GM19455 (cell line): ENCODE results near the gene PTH1R.

Source experiments
- ATAC-seq: cut with Tn5 transposase; IDR thresholded peaks from one replicate; pipeline ENCODE4 v1.9.1; 2021; ENCODE audit not compliant: unreplicated experiment

PTH1R gene

DNA sequence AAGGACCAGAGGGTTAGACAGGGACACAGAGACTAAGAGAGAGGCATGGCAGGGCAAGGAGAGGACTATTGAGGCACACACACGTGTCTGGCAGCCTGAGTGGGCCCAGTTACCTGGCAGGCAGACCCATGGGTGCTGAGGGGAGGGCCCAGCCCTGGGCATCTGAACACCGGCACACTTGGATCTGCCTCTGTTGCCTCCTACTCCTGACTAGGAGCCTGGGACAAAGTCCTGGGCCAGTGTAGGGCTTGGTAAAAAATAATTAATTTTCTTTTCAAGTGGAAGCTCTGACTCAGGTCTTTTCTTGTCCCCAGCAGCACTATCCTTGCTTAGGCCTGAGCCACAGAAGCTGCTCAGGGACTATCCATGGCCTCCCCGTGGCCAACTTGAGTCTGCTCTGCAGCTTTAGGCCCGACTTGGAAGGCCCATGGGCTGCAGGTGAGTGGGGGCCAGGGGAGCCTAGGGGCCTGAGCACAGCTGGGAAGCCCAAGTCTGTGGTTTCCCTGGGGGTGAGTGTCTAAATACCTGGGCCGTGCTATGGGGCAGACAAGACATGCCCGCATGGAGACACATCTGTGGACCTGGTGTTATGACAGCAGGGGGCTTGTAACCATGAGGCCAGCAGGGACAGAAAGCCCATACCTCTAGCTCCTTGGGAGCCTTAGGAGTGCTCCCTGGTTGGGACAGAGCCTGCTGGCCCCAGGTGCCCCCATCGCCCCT is at the start of gene PTH1R:
PTH1R (plus strand) TSS at position 316 of the 720 bp plus-strand sequence. CDS start 5,839 bp downstream, outside the sequence.
- ATAC-seq, result no peak

GRCh38 chr3:46829699-46830208 is 47.8 kb upstream of the PTH1R start:
- peak; percentile 76 for ATAC-seq

GRCh38 chr3:46830801-46831200 is 46.7 kb upstream of the PTH1R start:
- no peak for ATAC-seq

- ATAC-seq, result no peak
Measured at GRCh38 chr3:46831316-46831715, 46.2 kb upstream of the PTH1R start.

DNA sequence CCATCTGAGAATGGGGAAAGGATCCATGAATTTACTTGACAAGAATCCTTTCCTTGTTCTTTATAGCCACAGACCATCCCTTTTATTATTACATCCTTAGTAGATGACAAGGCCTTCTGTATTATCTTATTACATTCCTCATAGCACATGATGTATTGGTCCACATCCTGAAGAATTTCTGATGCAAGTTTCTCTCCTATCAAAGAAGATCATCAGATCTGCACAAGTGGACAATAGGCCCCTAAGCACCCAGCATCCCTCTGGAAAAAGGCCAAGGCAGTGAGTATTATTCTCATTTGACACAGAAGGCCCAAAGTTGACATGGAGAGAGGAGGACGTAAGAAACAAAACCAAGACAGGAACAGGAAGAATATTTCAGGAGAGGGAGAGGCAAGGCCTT is 45.7 kb upstream of the PTH1R start:
- ATAC-seq, result no peak

DNA sequence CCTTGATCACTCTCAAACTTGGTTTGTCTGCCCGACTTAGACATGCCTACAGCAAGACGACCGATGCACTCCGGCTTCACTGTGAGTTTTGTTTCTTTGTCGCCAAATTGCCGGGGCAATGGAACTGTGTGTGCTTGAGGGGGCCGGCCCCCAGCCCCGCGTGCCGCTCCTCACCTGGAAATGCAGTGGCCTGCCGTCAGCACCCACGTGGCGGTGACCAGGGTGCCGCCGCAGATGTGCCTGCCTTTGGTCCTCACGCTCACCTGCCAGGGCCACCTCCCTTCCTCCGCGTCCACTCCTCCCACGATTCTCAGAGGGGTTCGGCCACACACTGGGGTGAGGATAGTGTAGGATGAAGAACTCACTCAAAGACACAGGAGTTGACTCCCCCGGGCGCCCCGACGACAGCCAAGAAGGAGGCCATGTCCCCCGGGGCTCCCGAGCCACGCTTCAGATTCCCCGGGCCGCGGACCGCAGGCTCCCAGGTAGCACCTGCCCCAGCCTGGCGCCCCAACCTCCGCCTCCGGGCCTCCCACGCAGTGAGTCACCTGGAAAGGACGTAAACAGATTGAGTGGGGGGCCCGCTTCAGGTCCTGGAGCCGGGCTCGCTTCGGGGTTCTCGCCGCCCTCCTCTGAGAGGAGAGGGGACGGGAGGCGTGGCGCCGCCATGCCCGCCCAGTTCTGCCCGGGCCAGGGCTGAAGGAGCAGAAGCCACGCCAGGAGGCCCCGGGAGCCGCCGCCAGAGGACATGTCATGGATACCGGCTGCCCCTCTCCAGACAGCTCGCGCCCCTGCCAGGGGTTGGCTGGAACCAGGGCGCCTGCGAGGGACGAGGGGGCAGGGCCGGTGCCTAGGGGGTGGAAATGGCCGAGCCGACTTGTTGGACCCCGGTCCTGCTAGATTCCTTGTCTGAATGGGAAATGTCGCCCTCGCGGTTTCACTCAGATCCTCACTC is 43.9 kb upstream of the PTH1R start:
- ATAC-seq, result no peak

DNA sequence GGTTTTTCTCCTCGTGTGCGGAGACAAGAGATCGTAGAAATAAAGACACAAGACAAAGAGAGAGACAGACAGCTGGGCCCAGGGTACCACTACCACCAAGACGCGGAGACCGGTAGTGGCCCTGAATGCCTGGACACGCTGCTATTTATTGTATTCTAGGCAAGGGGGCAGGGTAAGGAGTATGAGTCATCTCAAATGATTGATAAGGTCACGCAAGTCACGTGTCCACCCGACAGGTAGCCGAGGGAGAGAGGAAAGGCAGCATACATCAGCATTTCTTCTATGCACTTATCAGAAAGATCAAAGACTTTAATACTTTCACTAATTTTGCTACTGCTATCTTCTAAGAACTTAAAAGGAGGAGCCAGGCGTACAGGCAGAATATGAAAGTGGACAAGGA is 42.5 kb upstream of the PTH1R start:
- no peak for ATAC-seq

DNA sequence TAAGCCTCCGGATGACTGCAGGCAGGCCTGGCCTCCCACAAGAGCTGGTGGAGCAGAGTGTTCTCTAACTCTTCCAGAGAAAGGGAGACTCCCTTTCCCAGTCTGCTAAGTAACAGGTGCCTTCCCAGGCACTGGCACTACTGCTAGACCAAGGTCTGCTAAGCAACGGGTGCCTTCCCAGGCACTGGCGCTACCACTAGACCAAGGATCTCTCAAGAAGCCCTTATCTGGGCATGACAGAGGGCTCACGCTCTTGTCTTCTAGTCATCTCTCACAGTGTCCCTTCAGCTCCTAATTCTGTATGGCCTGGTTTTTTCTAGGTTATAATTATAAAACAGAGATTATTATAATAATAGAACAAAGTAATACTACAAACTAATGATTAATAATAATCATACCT is 42.0 kb upstream of the PTH1R start:
- ATAC-seq, result no peak

DNA sequence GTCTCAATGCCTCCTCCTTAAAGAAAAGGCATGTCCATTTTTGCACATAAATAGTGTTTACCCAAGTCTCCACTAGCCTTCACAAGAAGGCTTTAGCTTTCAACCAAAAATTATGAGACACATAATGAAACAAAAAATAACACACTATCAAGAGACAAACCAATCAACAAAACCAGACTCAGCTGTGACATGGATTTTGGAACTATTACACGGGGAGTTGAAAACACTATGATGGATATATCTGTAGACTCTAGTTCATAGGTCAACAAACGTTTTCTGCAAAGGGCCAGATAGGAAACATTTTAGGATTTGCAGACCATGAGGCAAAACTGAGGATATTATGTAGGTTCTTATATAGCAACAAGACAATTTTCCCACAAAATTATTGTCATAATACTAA is 39.2 kb upstream of the PTH1R start:
- no peak for ATAC-seq

GRCh38 chr3:46840491-46840890 is 37.0 kb upstream of the PTH1R start:
- no peak for ATAC-seq

GRCh38 chr3:46843508-46843907 is 34.0 kb upstream of the PTH1R start:
- no peak for ATAC-seq

GRCh38 chr3:46844397-46844796 is 33.1 kb upstream of the PTH1R start:
- ATAC-seq, result no peak

- no peak for ATAC-seq
Measured at GRCh38 chr3:46844881-46845312, 32.6 kb upstream of the PTH1R start.

- peak; percentile 51 for ATAC-seq
Measured at GRCh38 chr3:46845397-46845859, 32.1 kb upstream of the PTH1R start.

- peak; percentile 70 for ATAC-seq
Measured at GRCh38 chr3:46845860-46846623, 31.5 kb upstream of the PTH1R start.

GRCh38 chr3:46846624-46847542 is 30.6 kb upstream of the PTH1R start:
- no peak for ATAC-seq

DNA sequence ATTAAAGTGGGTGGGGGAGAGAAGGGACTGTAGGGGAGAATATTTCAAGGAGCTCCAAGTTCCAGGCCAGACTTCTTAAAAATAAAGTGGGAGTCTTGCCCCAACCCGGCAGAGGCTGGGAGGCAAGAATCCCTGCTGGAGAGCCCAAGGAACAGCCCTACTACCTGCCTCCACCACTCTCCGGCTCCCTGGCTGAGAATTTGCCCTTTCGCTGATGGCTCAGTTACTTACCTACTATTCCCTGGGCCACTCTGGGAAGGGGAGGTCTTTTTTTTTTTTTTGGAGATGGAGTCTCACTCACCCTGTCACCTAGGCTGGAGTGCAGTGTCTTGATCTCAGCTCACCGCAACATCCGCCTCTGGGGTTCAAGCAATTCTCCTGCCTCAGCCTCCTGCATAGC is 29.8 kb upstream of the PTH1R start:
- no peak for ATAC-seq

DNA sequence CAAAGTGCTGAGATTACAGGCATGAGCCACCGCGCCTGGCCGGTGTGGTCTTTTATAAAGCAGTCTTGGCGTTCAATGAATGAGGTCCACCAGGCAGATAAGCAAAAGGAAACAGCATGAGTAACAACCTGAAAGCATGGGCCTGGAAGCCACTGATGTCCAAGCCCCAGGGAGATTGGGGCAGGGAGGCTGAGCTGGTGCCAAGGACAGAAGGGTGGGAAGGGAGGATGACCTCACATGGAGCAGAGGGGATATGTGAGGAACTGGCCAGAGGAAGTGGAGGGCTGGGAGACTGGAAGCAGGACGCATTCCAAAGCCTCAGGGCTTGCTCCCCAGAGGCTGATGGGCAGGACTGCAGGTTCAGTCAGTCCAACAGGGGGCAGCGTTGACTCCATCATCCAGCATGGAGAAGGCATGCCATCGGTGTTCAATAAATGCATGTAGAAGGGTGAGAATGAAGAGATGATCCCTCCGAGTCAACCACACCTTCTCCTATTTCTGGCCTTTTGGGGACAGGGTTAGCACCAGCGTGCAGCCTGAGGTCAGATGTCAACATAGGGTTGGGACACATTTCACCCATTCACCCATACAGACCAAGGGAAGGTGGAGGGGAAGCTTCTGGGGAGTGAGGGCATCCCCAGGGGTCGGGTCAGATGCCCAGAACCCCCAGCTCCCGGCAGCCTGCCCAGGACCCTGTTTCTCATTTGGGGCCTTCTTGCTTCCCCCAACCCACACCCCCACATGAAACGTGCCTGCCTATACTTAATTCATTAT is 29.1 kb upstream of the PTH1R start:
- ATAC-seq, result no peak

- ATAC-seq, result no peak
Measured at GRCh38 chr3:46849045-46849631, 28.4 kb upstream of the PTH1R start.
